Ascending aorta (tissue), 2 donors: Measurements from ENCODE around the gene HAGH. TPM values are rescaled to one million over a fixed set of nuclear protein-coding genes. Genes with fewer than 3 reads are reported as not detected.

Experiments used
- DNase-seq, 2 donors: peaks; one replicate each; pipeline ENCODE4 v3.0.0-alpha.2; 2019; ENCODE audit warnings: low spot score in 2 of 2
- H3K27ac ChIP-seq, 2 donors: fragments of 200-600 bp; sonication (generic); one replicate each; pipeline ENCODE4 v1.5.1; 2016 to 2017; ENCODE audit warnings: mild to moderate bottlenecking in 1 of 2
- H3K27me3 ChIP-seq: fragments of 200-600 bp; sonication (generic); one replicate; pipeline ENCODE4 v1.5.1; 2017
- H3K36me3 ChIP-seq, 2 donors: fragments of 200-600 bp; sonication (generic); one replicate each; pipeline ENCODE4 v1.5.1; 2016
- H3K4me1 ChIP-seq, 2 donors: fragments of 200-600 bp; sonication (generic); one replicate each; pipeline ENCODE4 v1.5.1; 2016 to 2017; ENCODE audit warnings: mild to moderate bottlenecking in 1 of 2
- H3K4me3 ChIP-seq, 2 donors: fragments of 200-600 bp; sonication (generic); one replicate each; pipeline ENCODE4 v1.5.1; 2016 to 2017; ENCODE audit warnings: mild to moderate bottlenecking in 1 of 2
- H3K9me3 ChIP-seq, 2 donors: fragments of 200-600 bp; sonication (generic); one replicate each; pipeline ENCODE4 v1.5.1; 2016
- intact Hi-C: fragments of 100-400 bp; cut with DNase I; formaldehyde crosslinking; loops from one replicate; pipeline ENCODE4 v1.15.1; 2023
- total RNA-seq: library from RNA; depleted of rRNA; stranded (reverse); fragments of >200 nt; gene quantifications from one replicate; pipeline ENCODE4 v1.1.0, GENCODE V29; 2016
- TF ChIP-seq, protein P1 (sequence below), 3 experiments: fragments of 200-600 bp in 2 of 3; fragments of 450-650 bp in 1 of 3; sonication (generic) in 2 of 3; IDR thresholded peaks; one replicate each; pipeline ENCODE4 v1.5.1; 2016 to 2019; ENCODE audit warnings: antibody characterized with exemption in 3 of 3, mild to moderate bottlenecking in 1 of 3, moderate library complexity in 1 of 3

HAGH gene
- total RNA-seq, 1 donor from 2014 or later = 177 TPM

DNA sequence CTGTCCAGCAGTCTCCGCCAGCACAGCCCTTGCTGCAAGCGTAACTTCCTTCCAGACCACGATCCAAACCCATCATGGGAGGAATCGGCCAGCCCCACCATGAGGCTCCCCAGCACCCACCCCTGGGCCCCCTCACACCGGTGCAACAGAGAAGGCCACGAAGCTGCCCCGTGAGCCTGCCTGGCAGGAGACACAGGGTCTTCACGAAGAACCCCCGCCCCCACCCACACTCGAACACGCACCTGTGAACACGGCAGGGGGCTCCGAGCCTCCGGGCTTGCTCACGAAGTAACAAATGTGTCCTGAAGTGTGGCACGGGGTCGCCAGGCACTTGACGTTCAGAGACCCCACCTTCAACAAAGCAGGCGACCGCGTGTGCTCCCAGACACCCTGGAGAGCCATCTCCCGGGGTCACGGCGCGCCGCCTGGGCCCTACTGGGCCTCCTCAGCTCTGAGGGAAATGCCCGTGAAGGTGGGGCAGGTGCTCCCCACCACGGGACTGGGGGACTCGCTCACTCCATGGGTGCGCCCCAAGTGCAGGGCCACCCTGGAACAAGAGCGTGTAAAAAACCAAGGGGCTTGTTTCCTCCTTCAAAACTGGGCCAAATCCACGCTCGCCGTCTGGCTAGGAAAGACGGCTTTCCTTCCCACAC lies 7.6 kb downstream of the HAGH start:
- intact Hi-C loops = no loop called here
- TF ChIP-seq, protein P1, sequence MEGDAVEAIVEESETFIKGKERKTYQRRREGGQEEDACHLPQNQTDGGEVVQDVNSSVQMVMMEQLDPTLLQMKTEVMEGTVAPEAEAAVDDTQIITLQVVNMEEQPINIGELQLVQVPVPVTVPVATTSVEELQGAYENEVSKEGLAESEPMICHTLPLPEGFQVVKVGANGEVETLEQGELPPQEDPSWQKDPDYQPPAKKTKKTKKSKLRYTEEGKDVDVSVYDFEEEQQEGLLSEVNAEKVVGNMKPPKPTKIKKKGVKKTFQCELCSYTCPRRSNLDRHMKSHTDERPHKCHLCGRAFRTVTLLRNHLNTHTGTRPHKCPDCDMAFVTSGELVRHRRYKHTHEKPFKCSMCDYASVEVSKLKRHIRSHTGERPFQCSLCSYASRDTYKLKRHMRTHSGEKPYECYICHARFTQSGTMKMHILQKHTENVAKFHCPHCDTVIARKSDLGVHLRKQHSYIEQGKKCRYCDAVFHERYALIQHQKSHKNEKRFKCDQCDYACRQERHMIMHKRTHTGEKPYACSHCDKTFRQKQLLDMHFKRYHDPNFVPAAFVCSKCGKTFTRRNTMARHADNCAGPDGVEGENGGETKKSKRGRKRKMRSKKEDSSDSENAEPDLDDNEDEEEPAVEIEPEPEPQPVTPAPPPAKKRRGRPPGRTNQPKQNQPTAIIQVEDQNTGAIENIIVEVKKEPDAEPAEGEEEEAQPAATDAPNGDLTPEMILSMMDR (IDR thresholded peaks at IDR 0.05) = no peak
- Histone ChIP-seq H3K27me3 (no peaks in the 10 kb centered on the region), H3K27ac (no peak overlapping the region), H3K36me3 (peaks cover 61 to 74% of the 10 kb centered on the region in 2 donors), H3K4me1 (no peaks in the 10 kb centered on the region), H3K9me3 (no peaks in the 10 kb centered on the region), H3K4me3 (no peak overlapping the region)
- no peak for DNase-seq

GRCh38 chr16:1818204-1818872 lies 8.3 kb downstream of the HAGH start:
- H3K36me3 ChIP-seq = peaks cover 61 to 81% of the 10 kb centered on the region in 2 donors

GRCh38 chr16:1817716-1818115 lies 8.9 kb downstream of the HAGH start:
- intact Hi-C loops = no loop called here
- H3K9me3 ChIP-seq = no peaks in the 10 kb centered on the region
- peak in 1 of 2 donors; percentile 56 for DNase-seq
- H3K27ac ChIP-seq = no peak overlapping the region
- no peaks in the 10 kb centered on the region for H3K4me1 ChIP-seq
- TF ChIP-seq, protein P1 (IDR thresholded peaks at IDR 0.05) = no peak
- H3K4me3 ChIP-seq = no peak overlapping the region
- peaks cover 60 to 81% of the 10 kb centered on the region in 2 donors for H3K36me3 ChIP-seq
- H3K27me3 ChIP-seq = no peaks in the 10 kb centered on the region

More at GRCh38 chr16:1818204-1818872, 8.3 kb downstream of the HAGH start:
- Histone ChIP-seq H3K27me3 (no peaks in the 10 kb centered on the region), H3K9me3 (no peaks in the 10 kb centered on the region), H3K4me1 (no peaks in the 10 kb centered on the region), H3K4me3 (no peak overlapping the region), H3K27ac (no peak overlapping the region)
- intact Hi-C loops = no loop called here
- DNase-seq = no peak
- TF ChIP-seq, protein P1 (IDR thresholded peaks at IDR 0.05) = no peak

DNA sequence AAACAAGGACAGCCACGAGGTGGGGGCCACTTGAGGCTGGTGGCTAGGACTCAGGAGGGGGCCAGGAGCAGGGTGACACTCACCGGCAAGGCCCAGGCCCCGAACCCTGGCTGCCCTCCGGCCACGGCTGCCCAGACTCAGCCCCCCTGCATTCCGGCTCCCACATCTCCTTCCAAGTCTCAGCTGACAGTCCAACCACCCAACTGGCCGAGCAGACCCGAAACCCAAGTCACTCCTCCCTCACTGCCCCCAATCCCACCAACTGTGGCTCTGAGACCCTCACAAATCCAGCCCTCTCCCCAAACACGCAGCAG lies 9.4 kb downstream of the HAGH start:
- TF ChIP-seq, protein P1 (IDR thresholded peaks at IDR 0.05) = no peak
- no peaks in the 10 kb centered on the region for H3K9me3 ChIP-seq
- no peaks in the 10 kb centered on the region for H3K27me3 ChIP-seq
- H3K36me3 ChIP-seq = peaks cover 55 to 76% of the 10 kb centered on the region in 2 donors
- H3K27ac ChIP-seq = no peak overlapping the region
- DNase-seq = no peak
- H3K4me1 ChIP-seq = no peaks in the 10 kb centered on the region
- H3K4me3 ChIP-seq = no peak overlapping the region
- intact Hi-C loops = no loop called here

DNA sequence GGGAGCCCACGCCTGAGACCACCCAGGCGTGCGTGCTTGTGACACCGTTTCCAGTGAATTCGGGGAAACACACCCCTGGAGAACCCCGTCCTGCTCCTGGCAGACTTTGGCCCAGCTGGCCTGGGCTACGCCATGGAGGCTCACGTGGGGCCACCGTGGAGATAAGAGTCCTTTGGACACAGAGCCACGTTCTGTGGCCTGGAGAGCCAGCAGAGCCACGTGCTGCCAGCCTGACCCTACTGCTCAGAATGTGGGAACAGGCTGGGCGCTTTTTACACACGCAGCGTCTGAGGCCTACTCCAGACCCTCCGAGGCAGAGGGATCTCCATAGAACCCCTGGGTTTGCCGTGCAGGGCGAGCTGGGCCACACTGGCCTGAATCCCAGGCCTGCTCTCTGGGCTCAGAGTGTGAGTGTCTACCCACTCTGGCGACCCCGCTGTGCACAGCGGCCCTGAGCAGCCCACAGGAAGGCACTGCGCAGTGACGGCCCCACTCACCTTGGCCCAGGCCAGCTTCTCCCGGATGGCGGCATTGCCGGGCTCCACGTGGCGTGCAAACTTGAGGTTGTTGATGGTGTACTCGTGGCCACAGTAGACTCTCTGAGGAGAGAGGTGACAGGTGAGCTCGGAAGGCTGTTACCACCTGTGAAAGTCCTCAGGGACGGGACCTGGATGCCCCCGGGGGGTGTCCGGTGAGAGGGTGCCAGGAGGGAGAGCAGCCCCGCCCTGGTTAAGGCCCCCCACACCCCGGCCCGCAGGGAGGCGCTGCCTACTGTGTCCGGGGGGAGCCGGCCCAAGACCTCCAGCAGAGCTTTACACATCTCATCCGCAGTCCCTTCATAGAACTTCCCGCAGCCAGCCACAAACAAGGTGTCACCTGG lies 10.0 kb downstream of the HAGH start:
- peak in 1 of 2 donors; percentile 58 for DNase-seq
- intact Hi-C loops = no loop called here
- H3K36me3 ChIP-seq = peaks cover 50 to 70% of the 10 kb centered on the region in 2 donors

More for the DNA sequence above, 10.0 kb downstream of the HAGH start:
- Histone ChIP-seq H3K27me3 (no peaks in the 10 kb centered on the region), H3K9me3 (no peaks in the 10 kb centered on the region), H3K27ac (no peak overlapping the region), H3K4me1 (no peaks in the 10 kb centered on the region), H3K4me3 (no peak overlapping the region)
- TF ChIP-seq, protein P1 (IDR thresholded peaks at IDR 0.05) = no peak
